A549 treated with DMSO at 1 μM for 4 hours (cell line): Measurements from ENCODE around the gene PLTP. TPM values are rescaled to one million over a fixed set of nuclear protein-coding genes. Genes with fewer than 3 reads are reported as not detected.

Experiments
- total RNA-seq: library from RNA; stranded (reverse); fragments of 200-300 nt; extraction: Qiagen RNA extraction; gene quantifications from 5 replicates; pipeline ENCODE4 v1.2.3, GENCODE V29; 2022; ENCODE audit warnings: low read depth

PLTP gene
- total RNA-seq = 1.4 to 2.1 TPM (median 1.9 TPM) in 5 replicates

GRCh38 chr20:45911486-45912343, at the start of gene PLTP:
TSS of gene PLTP (minus strand) at chr20:45912155. CDS start at chr20:45911452, 703 bp downstream.

GRCh38 chr20:45934586-45935415, 22.8 kb upstream of the PLTP start, which contains the start of gene PCIF1:
TSS of gene PCIF1 (plus strand) at chr20:45934683. CDS start at chr20:45939000, 4,317 bp downstream.

GRCh38 chr20:45890985-45891983, 20.7 kb downstream of the PLTP start, which contains the start of the genes CTSA and NEURL2:
TSS of gene CTSA (plus strand) at chr20:45891335. CDS start at chr20:45891569, 234 bp downstream.
TSS of gene NEURL2 (minus strand) at chr20:45891208. CDS start at chr20:45890991, 217 bp downstream.

GRCh38 chr20:45887346-45887715, 24.6 kb downstream of the PLTP start, which contains the start of gene SPATA25:
TSS of gene SPATA25 (minus strand) at chr20:45887622. CDS start at chr20:45887590, 32 bp downstream.

GRCh38 chr20:45880988-45881788, 30.8 kb downstream of the PLTP start, which contains the start of gene ZSWIM1:
TSS of gene ZSWIM1 (plus strand) at chr20:45881227. CDS start at chr20:45882593, 1,366 bp downstream.

GRCh38 chr20:45857114-45857881, 54.7 kb downstream of the PLTP start, which contains the start of the genes ACOT8 and ZSWIM3:
TSS of gene ACOT8 (minus strand) at chr20:45857392. CDS start at chr20:45857315, 77 bp downstream.
TSS of gene ZSWIM3 (plus strand) at chr20:45857614. CDS start at chr20:45857826, 212 bp downstream.

Other genes starting within 250 kb of the PLTP start
- gene WFDC11, start 241.9 kb downstream of the PLTP start, total RNA-seq = not detected in 5 replicates
- gene WFDC13, start 210.1 kb downstream of the PLTP start, total RNA-seq = not detected in 5 replicates
- not detected in 5 replicates for gene WFDC10B, start 207.1 kb downstream of the PLTP start, total RNA-seq
- not detected in 5 replicates for gene SPINT4, start 189.8 kb downstream of the PLTP start, total RNA-seq
- 0.23 TPM in 1 of 5 replicates, not detected in the others for gene WFDC3, start 120.3 kb downstream of the PLTP start, total RNA-seq
- 30.7 to 37.6 TPM (median 36.3 TPM) in 5 replicates for gene DNTTIP1, start 120.2 kb downstream of the PLTP start, total RNA-seq
- gene UBE2C, start 99.5 kb downstream of the PLTP start, total RNA-seq = 225 to 256 TPM (median 248 TPM) in 5 replicates
- 0.31 TPM in 1 of 5 replicates, not detected in the others for gene TNNC2, start 84.8 kb downstream of the PLTP start, total RNA-seq
- gene SNX21, start 78.4 kb downstream of the PLTP start, total RNA-seq = 8.8 to 13.0 TPM (median 11.6 TPM) in 5 replicates
- gene ACOT8, start 54.8 kb downstream of the PLTP start, total RNA-seq = 18.7 to 21.8 TPM (median 19.5 TPM) in 5 replicates
- gene ZSWIM3, start 54.5 kb downstream of the PLTP start, total RNA-seq = 1.4 to 1.8 TPM (median 1.5 TPM) in 5 replicates
- gene ZSWIM1, start 30.9 kb downstream of the PLTP start, total RNA-seq = 6.2 to 7.6 TPM (median 6.8 TPM) in 5 replicates
- gene SPATA25, start 24.5 kb downstream of the PLTP start, total RNA-seq = 0.43 to 0.75 TPM (median 0.67 TPM) in 4 of 5 replicates, not detected in the other
- 0.88 to 1.3 TPM (median 1.2 TPM) in 5 replicates for gene NEURL2, start 20.9 kb downstream of the PLTP start, total RNA-seq
- 101 to 131 TPM (median 116 TPM) in 5 replicates for gene CTSA, start 20.8 kb downstream of the PLTP start, total RNA-seq
- gene PCIF1, start 22.5 kb upstream of the PLTP start, total RNA-seq = 31.8 to 36.3 TPM (median 32.2 TPM) in 5 replicates
- 8.4 to 11.2 TPM (median 10.1 TPM) in 5 replicates for gene ZNF335, start 60.0 kb upstream of the PLTP start, total RNA-seq
- 0.62 to 0.97 TPM (median 0.87 TPM) in 5 replicates for gene MMP9, start 96.8 kb upstream of the PLTP start, total RNA-seq
- gene SLC12A5, start 117.1 kb upstream of the PLTP start, total RNA-seq = 11.4 to 17.7 TPM (median 12.1 TPM) in 5 replicates
- 17.7 to 28.0 TPM (median 24.2 TPM) in 5 replicates for gene NCOA5, start 177.8 kb upstream of the PLTP start, total RNA-seq
- gene CD40, start 206.2 kb upstream of the PLTP start, total RNA-seq = 4.1 to 5.0 TPM (median 4.6 TPM) in 5 replicates